GM06990 (cell line): Measurements from ENCODE around the gene CETN1.

Experiments used
- DNase-seq: peaks from one replicate; pipeline ENCODE4 v3.0.0-alpha.2; 2011; ENCODE audit not compliant: insufficient read length; ENCODE audit errors: extremely low read depth
- H3K27me3 ChIP-seq: replicated peaks from 2 replicates; pipeline ENCODE4 v1.6.0; 2011; ENCODE audit warnings: low read length; ENCODE audit not compliant: control insufficient read depth, insufficient read depth
- H3K36me3 ChIP-seq: 2 replicates; pipeline ENCODE4 v1.5.1; 2011; ENCODE audit warnings: low read length; ENCODE audit not compliant: control insufficient read depth, insufficient read depth
- H3K4me3 ChIP-seq: replicated peaks from 2 replicates; pipeline ENCODE4 v1.5.1; 2011; ENCODE audit warnings: low read depth, mild to moderate bottlenecking, control low read depth, low read length
- CTCF ChIP-seq: IDR thresholded peaks from 2 replicates; pipeline ENCODE4 v1.5.1; 2011; ENCODE audit warnings: low read length, control low read depth, mild to moderate bottlenecking, inconsistent platforms; ENCODE audit not compliant: insufficient read depth, poor library complexity, severe bottlenecking

The CETN1 gene

DNA sequence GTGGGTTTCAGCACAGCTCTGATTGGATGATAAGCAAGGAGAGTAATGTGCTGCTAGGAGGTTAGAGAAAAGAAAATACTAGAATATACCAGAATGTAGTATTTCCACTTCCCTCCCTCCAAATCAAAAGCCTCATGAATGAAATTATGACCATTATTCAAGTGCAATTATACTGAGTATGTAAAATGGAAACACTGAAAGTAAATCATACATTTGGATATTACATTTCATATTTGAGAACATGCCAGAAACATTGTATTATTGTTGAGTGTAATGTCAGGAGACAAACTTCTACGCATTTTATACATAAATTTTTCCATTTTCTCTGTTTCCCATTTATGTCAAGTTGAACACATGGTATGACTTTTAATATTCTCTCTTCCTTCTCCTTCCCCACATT, 942 bp upstream of the CETN1 start:
- no peaks in the 10 kb centered on the region for H3K27me3 ChIP-seq
- DNase-seq = no peak
- no peak overlapping the region for H3K4me3 ChIP-seq
- no peak for TF ChIP-seq CTCF
- no peaks in the 10 kb centered on the region for H3K36me3 ChIP-seq

- Histone ChIP-seq H3K4me3 (no peak overlapping the region), H3K36me3 (no peaks in the 10 kb centered on the region), H3K27me3 (no peaks in the 10 kb centered on the region)
- no peak for DNase-seq
- TF ChIP-seq CTCF = no peak
These were observed 916 bp downstream of the CETN1 start for GRCh38 chr18:581096-581495.

- no peak for TF ChIP-seq CTCF
- H3K27me3 ChIP-seq = no peaks in the 10 kb centered on the region
These were observed 2.3 kb downstream of the CETN1 start for GRCh38 chr18:582465-582864.

GRCh38 chr18:595068-595467, 14.9 kb downstream of the CETN1 start:
- H3K4me3 ChIP-seq = no peak overlapping the region
- H3K27me3 ChIP-seq = no peaks in the 10 kb centered on the region
- H3K36me3 ChIP-seq = no peaks in the 10 kb centered on the region
- no peak for DNase-seq
- no peak for TF ChIP-seq CTCF

More at GRCh38 chr18:582465-582864, 2.3 kb downstream of the CETN1 start:
- no peak overlapping the region for H3K4me3 ChIP-seq
- DNase-seq = no peak
- H3K36me3 ChIP-seq = no peaks in the 10 kb centered on the region

GRCh38 chr18:595571-595970, 15.4 kb downstream of the CETN1 start:
- DNase-seq = no peak
- TF ChIP-seq CTCF = no peak
- Histone ChIP-seq H3K36me3 (no peaks in the 10 kb centered on the region), H3K27me3 (no peaks in the 10 kb centered on the region), H3K4me3 (no peak overlapping the region)

GRCh38 chr18:596288-596881, 16.2 kb downstream of the CETN1 start:
- DNase-seq = peak; percentile 57
- TF ChIP-seq CTCF = no peak
- H3K36me3 ChIP-seq = no peaks in the 10 kb centered on the region
- H3K4me3 ChIP-seq = no peak overlapping the region
- no peaks in the 10 kb centered on the region for H3K27me3 ChIP-seq
